DMS153 (cell line): Measurements from ENCODE around the gene TMEM126A.

Experiments
- DNase-seq: peaks from one replicate; lab custom pipeline; 2025; lab: John Stamatoyannopoulos, UW

TMEM126A gene

GRCh38 chr11:85695546-85695945, 47.8 kb downstream of the TMEM126A start:
- DNase-seq, result no peak

- DNase-seq, result no peak
Measured at GRCh38 chr11:85697747-85698146, 50.0 kb downstream of the TMEM126A start.

GRCh38 chr11:85698195-85698594, 50.4 kb downstream of the TMEM126A start:
- no peak for DNase-seq

- DNase-seq, result no peak
Measured at GRCh38 chr11:85699957-85700741, 52.4 kb downstream of the TMEM126A start.

- no peak for DNase-seq
Measured at GRCh38 chr11:85704967-85705366, 57.2 kb downstream of the TMEM126A start.

- no peak for DNase-seq
Measured at GRCh38 chr11:85705800-85706199, 58.0 kb downstream of the TMEM126A start.
